Progenitor cell of endocrine pancreas (in vitro differentiated cells): ENCODE results near the gene ENKD1. TPM values are rescaled to one million over a fixed set of nuclear protein-coding genes. Genes with fewer than 3 reads are reported as not detected.

Source experiments
- DNase-seq: peaks from one replicate; pipeline ENCODE4 v3.0.0; 2021; ENCODE audit warnings: low spot score; ENCODE audit not compliant: unreplicated experiment
- H3K27ac Mint-ChIP-seq: 2 replicates; pipeline ENCODE4 v1.8.0; 2021; ENCODE audit warnings: mild to moderate bottlenecking, moderate library complexity, mixed read lengths
- H3K27me3 Mint-ChIP-seq: 2 replicates; pipeline ENCODE4 v1.8.0; 2021; ENCODE audit warnings: mixed read lengths
- H3K36me3 Mint-ChIP-seq: 2 replicates; pipeline ENCODE4 v1.8.0; 2022; ENCODE audit warnings: mixed read lengths; ENCODE audit not compliant: insufficient read depth
- H3K4me1 Mint-ChIP-seq: 2 replicates; pipeline ENCODE4 v1.8.0; 2021; ENCODE audit warnings: low read depth, mixed read lengths
- H3K4me3 Mint-ChIP-seq: 2 replicates; pipeline ENCODE4 v1.8.0; 2021; ENCODE audit warnings: low read depth, mild to moderate bottlenecking, moderate library complexity, mixed read lengths
- H3K9me3 Mint-ChIP-seq: 2 replicates; pipeline ENCODE4 v1.8.0; 2021; ENCODE audit warnings: low read depth, mixed read lengths
- CTCF ChIP-seq: fragments of 200-600 bp; sonication (generic); IDR thresholded peaks from one replicate; pipeline ENCODE4 v1.5.0; 2021; ENCODE audit warnings: antibody characterized with exemption, mild to moderate bottlenecking; ENCODE audit not compliant: unreplicated experiment
- total RNA-seq: library from RNA; stranded (reverse); gene quantifications from 2 replicates; pipeline ENCODE4 v1.2.1, GENCODE V29; 2021

Gene ENKD1
- total RNA-seq, 1 donor from 2014 or later: 25.1 TPM

- Mint-ChIP-seq H3K27me3 (no peaks in the 10 kb centered on the region), H3K9me3 (no peaks in the 10 kb centered on the region), H3K4me3 (no peak overlapping the region), H3K36me3 (peaks cover 2% of the 10 kb centered on the region), H3K4me1 (no peaks in the 10 kb centered on the region), H3K27ac (no peak overlapping the region)
- DNase-seq: no peak
- no peak for TF ChIP-seq CTCF
Measured at GRCh38 chr16:67678354-67679023, 11.9 kb upstream of the ENKD1 start.

GRCh38 chr16:67677712-67678111 lies 11.2 kb upstream of the ENKD1 start:
- TF ChIP-seq CTCF: no peak
- Mint-ChIP-seq H3K9me3 (no peaks in the 10 kb centered on the region), H3K4me3 (no peak overlapping the region), H3K36me3 (no peaks in the 10 kb centered on the region), H3K4me1 (no peaks in the 10 kb centered on the region), H3K27me3 (no peaks in the 10 kb centered on the region), H3K27ac (no peak overlapping the region)
- DNase-seq: no peak

- H3K4me3 Mint-ChIP-seq: no peak overlapping the region
- H3K4me1 Mint-ChIP-seq: no peaks in the 10 kb centered on the region
- TF ChIP-seq CTCF: no peak
- DNase-seq: no peak
- H3K27me3 Mint-ChIP-seq: no peaks in the 10 kb centered on the region
- no peak overlapping the region for H3K27ac Mint-ChIP-seq
- no peaks in the 10 kb centered on the region for H3K36me3 Mint-ChIP-seq
- no peaks in the 10 kb centered on the region for H3K9me3 Mint-ChIP-seq
Measured at GRCh38 chr16:67676939-67677338, 10.4 kb upstream of the ENKD1 start.

GRCh38 chr16:67676516-67676915 lies 10.0 kb upstream of the ENKD1 start:
- no peaks in the 10 kb centered on the region for H3K4me1 Mint-ChIP-seq
- H3K36me3 Mint-ChIP-seq: no peaks in the 10 kb centered on the region
- H3K4me3 Mint-ChIP-seq: no peak overlapping the region
- no peak overlapping the region for H3K27ac Mint-ChIP-seq
- no peak for TF ChIP-seq CTCF
- no peaks in the 10 kb centered on the region for H3K9me3 Mint-ChIP-seq
- DNase-seq: no peak
- H3K27me3 Mint-ChIP-seq: no peaks in the 10 kb centered on the region

- H3K27ac Mint-ChIP-seq: no peak overlapping the region
- no peak for TF ChIP-seq CTCF
- H3K4me3 Mint-ChIP-seq: no peak overlapping the region
- H3K9me3 Mint-ChIP-seq: no peaks in the 10 kb centered on the region
- H3K27me3 Mint-ChIP-seq: no peaks in the 10 kb centered on the region
- no peak for DNase-seq
- no peaks in the 10 kb centered on the region for H3K4me1 Mint-ChIP-seq
- no peaks in the 10 kb centered on the region for H3K36me3 Mint-ChIP-seq
Measured at GRCh38 chr16:67675999-67676398, 9.4 kb upstream of the ENKD1 start.
